K562 (cell line): ENCODE measurements around the gene NELFE. TPM values are rescaled to one million over a fixed set of nuclear protein-coding genes. Genes with fewer than 3 reads are reported as not detected.

Source experiments
- CAMTA2 ChIP-seq: fragments of 250-450 bp; sonication (Bioruptor Pico); conservative IDR thresholded peaks from 2 replicates; pipeline ENCODE4 v1.5.1; 2022
- KAT2B ChIP-seq: IDR thresholded peaks from one replicate; pipeline ENCODE4 v1.6.1; 2012; ENCODE audit warnings: low read depth, mild to moderate bottlenecking, control low read depth, inconsistent platforms, low read length, moderate library complexity
- SMAD4 ChIP-seq: fragments of 250-450 bp; sonication (Bioruptor Pico); conservative IDR thresholded peaks from 2 replicates; pipeline ENCODE4 v1.8.0; 2021; ENCODE audit warnings: inconsistent platforms, mild to moderate bottlenecking, moderate library complexity
- THRAP3 ChIP-seq: fragments of 450-650 bp; IDR thresholded peaks from 2 replicates; pipeline ENCODE4 v1.6.1; 2016; ENCODE audit warnings: mild to moderate bottlenecking, inconsistent platforms, borderline replicate concordance
- U2AF2 ChIP-seq: fragments of 200-400 bp; formaldehyde crosslinking; optimal IDR thresholded peaks from 2 replicates; pipeline ENCODE3; 2017; ENCODE audit warnings: low read depth, mild to moderate bottlenecking, low read length
- polyA plus RNA-seq, 8 experiments: library from polyadenylated mRNA; depleted of rRNA in 4 of 8; stranded (reverse) in 5 of 8; unstranded in 3 of 8; fragments of >200 nt; fragmentation: Nextera tagmentation in 2 of 8; fragmentation: Illumina TruSeq in 1 of 8; extraction: Ambion mirVana in 2 of 8; extraction: Trizol in 1 of 8; gene quantifications; 2 replicates each; pipeline versions ENCODE4 v1.2.1 to v1.2.3, GENCODE V29; 2011 to 2014; ENCODE audit warnings: inconsistent platforms in 1 of 8, missing spikeins in 1 of 8
- total RNA-seq, 7 experiments: library from RNA; depleted of rRNA in 6 of 7; stranded (reverse); fragments of >200 nt in 6 of 7; fragmentation: Illumina TruSeq in 2 of 7; extraction: Trizol in 2 of 7; gene quantifications; 2 replicates each; pipeline versions ENCODE4 v1.2.1 to v1.2.3, GENCODE V29; 2011 to 2021; ENCODE audit warnings: low replicate concordance in 1 of 7
- TF ChIP-seq, protein P1 (sequence below): fragments of 200-600 bp; sonication (generic); IDR thresholded peaks from one replicate; pipeline ENCODE4 v1.6.1; 2012; ENCODE audit warnings: mild to moderate bottlenecking, low read depth, low read length, inconsistent platforms
- TF ChIP-seq, protein P2 (sequence below): sonication (generic); formaldehyde crosslinking; IDR thresholded peaks from 2 replicates; pipeline ENCODE4 v1.8.0; 2022; ENCODE audit warnings: missing genetic modification reagents, mild to moderate bottlenecking, moderate library complexity, borderline replicate concordance
- TF ChIP-seq, protein P3 (sequence below): IDR thresholded peaks from 3 replicates; pipeline ENCODE4 v1.6.1; 2011; ENCODE audit warnings: borderline replicate concordance, mild to moderate bottlenecking; ENCODE audit not compliant: insufficient read length, insufficient read depth
- TF ChIP-seq, protein P4 (sequence below): fragments of 250-450 bp; sonication (Bioruptor Pico); IDR thresholded peaks from 2 replicates; pipeline ENCODE4 v1.4.0; 2020; ENCODE audit warnings: mild to moderate bottlenecking, moderate library complexity, borderline replicate concordance

Gene NELFE
- total and polyA plus RNA-seq, 9 of the 15 experiments (the other 6 are each of a cell fraction or from before 2014, with no cell fraction given): 15.2 to 157 (median 91.5) TPM

DNA sequence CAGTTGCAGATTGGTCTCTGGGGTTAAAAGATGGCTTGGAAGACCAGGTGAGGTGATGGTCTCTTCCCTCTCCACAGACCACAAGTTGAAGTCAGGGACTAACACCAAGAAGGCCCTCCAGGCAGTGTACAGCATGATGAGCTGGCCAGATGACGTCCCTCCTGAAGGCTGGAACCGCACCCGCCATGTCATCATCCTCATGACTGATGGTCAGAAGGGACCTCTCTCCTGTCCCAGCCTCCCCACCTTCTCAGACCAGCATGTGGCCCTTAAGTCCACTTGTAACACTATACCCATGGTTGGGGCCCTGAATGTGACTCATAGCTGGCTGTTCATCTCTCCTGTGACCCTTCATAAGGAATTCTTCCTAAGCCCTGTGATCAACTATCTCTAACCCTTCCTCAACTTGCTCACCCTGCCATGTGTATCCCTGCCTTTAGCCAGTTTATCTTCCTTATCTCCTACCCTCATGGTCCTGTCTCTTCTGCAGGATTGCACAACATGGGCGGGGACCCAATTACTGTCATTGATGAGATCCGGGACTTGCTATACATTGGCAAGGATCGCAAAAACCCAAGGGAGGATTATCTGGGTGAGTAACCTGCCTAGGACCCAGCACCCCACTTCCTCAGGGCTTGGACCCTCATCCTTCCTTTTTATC lies 9.9 kb downstream of the NELFE start (continued):
- TF ChIP-seq, protein P1, sequence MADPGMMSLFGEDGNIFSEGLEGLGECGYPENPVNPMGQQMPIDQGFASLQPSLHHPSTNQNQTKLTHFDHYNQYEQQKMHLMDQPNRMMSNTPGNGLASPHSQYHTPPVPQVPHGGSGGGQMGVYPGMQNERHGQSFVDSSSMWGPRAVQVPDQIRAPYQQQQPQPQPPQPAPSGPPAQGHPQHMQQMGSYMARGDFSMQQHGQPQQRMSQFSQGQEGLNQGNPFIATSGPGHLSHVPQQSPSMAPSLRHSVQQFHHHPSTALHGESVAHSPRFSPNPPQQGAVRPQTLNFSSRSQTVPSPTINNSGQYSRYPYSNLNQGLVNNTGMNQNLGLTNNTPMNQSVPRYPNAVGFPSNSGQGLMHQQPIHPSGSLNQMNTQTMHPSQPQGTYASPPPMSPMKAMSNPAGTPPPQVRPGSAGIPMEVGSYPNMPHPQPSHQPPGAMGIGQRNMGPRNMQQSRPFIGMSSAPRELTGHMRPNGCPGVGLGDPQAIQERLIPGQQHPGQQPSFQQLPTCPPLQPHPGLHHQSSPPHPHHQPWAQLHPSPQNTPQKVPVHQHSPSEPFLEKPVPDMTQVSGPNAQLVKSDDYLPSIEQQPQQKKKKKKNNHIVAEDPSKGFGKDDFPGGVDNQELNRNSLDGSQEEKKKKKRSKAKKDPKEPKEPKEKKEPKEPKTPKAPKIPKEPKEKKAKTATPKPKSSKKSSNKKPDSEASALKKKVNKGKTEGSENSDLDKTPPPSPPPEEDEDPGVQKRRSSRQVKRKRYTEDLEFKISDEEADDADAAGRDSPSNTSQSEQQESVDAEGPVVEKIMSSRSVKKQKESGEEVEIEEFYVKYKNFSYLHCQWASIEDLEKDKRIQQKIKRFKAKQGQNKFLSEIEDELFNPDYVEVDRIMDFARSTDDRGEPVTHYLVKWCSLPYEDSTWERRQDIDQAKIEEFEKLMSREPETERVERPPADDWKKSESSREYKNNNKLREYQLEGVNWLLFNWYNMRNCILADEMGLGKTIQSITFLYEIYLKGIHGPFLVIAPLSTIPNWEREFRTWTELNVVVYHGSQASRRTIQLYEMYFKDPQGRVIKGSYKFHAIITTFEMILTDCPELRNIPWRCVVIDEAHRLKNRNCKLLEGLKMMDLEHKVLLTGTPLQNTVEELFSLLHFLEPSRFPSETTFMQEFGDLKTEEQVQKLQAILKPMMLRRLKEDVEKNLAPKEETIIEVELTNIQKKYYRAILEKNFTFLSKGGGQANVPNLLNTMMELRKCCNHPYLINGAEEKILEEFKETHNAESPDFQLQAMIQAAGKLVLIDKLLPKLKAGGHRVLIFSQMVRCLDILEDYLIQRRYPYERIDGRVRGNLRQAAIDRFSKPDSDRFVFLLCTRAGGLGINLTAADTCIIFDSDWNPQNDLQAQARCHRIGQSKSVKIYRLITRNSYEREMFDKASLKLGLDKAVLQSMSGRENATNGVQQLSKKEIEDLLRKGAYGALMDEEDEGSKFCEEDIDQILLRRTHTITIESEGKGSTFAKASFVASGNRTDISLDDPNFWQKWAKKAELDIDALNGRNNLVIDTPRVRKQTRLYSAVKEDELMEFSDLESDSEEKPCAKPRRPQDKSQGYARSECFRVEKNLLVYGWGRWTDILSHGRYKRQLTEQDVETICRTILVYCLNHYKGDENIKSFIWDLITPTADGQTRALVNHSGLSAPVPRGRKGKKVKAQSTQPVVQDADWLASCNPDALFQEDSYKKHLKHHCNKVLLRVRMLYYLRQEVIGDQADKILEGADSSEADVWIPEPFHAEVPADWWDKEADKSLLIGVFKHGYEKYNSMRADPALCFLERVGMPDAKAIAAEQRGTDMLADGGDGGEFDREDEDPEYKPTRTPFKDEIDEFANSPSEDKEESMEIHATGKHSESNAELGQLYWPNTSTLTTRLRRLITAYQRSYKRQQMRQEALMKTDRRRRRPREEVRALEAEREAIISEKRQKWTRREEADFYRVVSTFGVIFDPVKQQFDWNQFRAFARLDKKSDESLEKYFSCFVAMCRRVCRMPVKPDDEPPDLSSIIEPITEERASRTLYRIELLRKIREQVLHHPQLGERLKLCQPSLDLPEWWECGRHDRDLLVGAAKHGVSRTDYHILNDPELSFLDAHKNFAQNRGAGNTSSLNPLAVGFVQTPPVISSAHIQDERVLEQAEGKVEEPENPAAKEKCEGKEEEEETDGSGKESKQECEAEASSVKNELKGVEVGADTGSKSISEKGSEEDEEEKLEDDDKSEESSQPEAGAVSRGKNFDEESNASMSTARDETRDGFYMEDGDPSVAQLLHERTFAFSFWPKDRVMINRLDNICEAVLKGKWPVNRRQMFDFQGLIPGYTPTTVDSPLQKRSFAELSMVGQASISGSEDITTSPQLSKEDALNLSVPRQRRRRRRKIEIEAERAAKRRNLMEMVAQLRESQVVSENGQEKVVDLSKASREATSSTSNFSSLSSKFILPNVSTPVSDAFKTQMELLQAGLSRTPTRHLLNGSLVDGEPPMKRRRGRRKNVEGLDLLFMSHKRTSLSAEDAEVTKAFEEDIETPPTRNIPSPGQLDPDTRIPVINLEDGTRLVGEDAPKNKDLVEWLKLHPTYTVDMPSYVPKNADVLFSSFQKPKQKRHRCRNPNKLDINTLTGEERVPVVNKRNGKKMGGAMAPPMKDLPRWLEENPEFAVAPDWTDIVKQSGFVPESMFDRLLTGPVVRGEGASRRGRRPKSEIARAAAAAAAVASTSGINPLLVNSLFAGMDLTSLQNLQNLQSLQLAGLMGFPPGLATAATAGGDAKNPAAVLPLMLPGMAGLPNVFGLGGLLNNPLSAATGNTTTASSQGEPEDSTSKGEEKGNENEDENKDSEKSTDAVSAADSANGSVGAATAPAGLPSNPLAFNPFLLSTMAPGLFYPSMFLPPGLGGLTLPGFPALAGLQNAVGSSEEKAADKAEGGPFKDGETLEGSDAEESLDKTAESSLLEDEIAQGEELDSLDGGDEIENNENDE: no peak
- no peak for TF ChIP-seq U2AF2
- peak; percentile 74 for TF ChIP-seq SMAD4 (CRISPR knock-in tag)
- TF ChIP-seq CAMTA2: no peak
- TF ChIP-seq KAT2B: no peak
- TF ChIP-seq THRAP3: no peak
- TF ChIP-seq, protein P2, sequence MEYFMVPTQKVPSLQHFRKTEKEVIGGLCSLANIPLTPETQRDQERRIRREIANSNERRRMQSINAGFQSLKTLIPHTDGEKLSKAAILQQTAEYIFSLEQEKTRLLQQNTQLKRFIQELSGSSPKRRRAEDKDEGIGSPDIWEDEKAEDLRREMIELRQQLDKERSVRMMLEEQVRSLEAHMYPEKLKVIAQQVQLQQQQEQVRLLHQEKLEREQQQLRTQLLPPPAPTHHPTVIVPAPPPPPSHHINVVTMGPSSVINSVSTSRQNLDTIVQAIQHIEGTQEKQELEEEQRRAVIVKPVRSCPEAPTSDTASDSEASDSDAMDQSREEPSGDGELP (CRISPR knock-in tag): peak; percentile 84
- TF ChIP-seq, protein P3, sequence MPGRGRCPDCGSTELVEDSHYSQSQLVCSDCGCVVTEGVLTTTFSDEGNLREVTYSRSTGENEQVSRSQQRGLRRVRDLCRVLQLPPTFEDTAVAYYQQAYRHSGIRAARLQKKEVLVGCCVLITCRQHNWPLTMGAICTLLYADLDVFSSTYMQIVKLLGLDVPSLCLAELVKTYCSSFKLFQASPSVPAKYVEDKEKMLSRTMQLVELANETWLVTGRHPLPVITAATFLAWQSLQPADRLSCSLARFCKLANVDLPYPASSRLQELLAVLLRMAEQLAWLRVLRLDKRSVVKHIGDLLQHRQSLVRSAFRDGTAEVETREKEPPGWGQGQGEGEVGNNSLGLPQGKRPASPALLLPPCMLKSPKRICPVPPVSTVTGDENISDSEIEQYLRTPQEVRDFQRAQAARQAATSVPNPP: no peak
- TF ChIP-seq, protein P4, sequence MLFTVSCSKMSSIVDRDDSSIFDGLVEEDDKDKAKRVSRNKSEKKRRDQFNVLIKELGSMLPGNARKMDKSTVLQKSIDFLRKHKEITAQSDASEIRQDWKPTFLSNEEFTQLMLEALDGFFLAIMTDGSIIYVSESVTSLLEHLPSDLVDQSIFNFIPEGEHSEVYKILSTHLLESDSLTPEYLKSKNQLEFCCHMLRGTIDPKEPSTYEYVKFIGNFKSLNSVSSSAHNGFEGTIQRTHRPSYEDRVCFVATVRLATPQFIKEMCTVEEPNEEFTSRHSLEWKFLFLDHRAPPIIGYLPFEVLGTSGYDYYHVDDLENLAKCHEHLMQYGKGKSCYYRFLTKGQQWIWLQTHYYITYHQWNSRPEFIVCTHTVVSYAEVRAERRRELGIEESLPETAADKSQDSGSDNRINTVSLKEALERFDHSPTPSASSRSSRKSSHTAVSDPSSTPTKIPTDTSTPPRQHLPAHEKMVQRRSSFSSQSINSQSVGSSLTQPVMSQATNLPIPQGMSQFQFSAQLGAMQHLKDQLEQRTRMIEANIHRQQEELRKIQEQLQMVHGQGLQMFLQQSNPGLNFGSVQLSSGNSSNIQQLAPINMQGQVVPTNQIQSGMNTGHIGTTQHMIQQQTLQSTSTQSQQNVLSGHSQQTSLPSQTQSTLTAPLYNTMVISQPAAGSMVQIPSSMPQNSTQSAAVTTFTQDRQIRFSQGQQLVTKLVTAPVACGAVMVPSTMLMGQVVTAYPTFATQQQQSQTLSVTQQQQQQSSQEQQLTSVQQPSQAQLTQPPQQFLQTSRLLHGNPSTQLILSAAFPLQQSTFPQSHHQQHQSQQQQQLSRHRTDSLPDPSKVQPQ: no peak
